CD14-positive monocyte (primary cell): Measurements from ENCODE around the gene C1QTNF1. TPM values are rescaled to one million over a fixed set of nuclear protein-coding genes. Genes with fewer than 3 reads are reported as not detected.

Experiments
- DNase-seq, 3 donors: peaks; one replicate each; pipeline ENCODE4 v3.0.0-alpha.2; 2011 to 2022
- H2AFZ ChIP-seq: 2 replicates; pipeline ENCODE4 v1.6.0; 2012; ENCODE audit warnings: mild to moderate bottlenecking, low read depth, low read length, inconsistent platforms; ENCODE audit not compliant: insufficient read depth, poor library complexity, severe bottlenecking
- H3K27ac ChIP-seq, 2 donors: 1 replicate in 1 of 2; 2 replicates in 1 of 2; pipeline ENCODE4 v1.5.1; 2012 to 2013; ENCODE audit warnings: low read length in 2 of 2, control low read depth in 1 of 2, inconsistent platforms in 1 of 2, low read depth in 1 of 2, mild to moderate bottlenecking in 1 of 2
- H3K27me3 ChIP-seq, 2 donors: one replicate each; pipeline versions ENCODE4 v1.6.0 to v1.6.1; 2011 to 2013; ENCODE audit warnings: low read length in 2 of 2; ENCODE audit not compliant: control insufficient read depth in 2 of 2, insufficient read depth in 2 of 2
- H3K36me3 ChIP-seq, 2 donors: replicated peaks in 1 of 2; 1 replicate in 1 of 2; 2 replicates in 1 of 2; pipeline versions ENCODE4 v1.5.1 to v1.6.1; 2012 to 2013; ENCODE audit warnings: low read length in 2 of 2, control low read depth in 1 of 2, inconsistent platforms in 1 of 2, mild to moderate bottlenecking in 1 of 2; ENCODE audit not compliant: insufficient read depth in 2 of 2, control insufficient read depth in 1 of 2
- H3K4me1 ChIP-seq, 2 donors: 1 replicate in 1 of 2; 2 replicates in 1 of 2; pipeline versions ENCODE4 v1.5.1 to v1.6.1; 2012 to 2013; ENCODE audit warnings: low read length in 2 of 2, control low read depth in 1 of 2, inconsistent platforms in 1 of 2, mild to moderate bottlenecking in 1 of 2, moderate library complexity in 1 of 2; ENCODE audit not compliant: insufficient read depth in 2 of 2, control insufficient read depth in 1 of 2
- H3K4me2 ChIP-seq: replicated peaks from 2 replicates; pipeline ENCODE3; 2012; ENCODE audit warnings: low read length, moderate library complexity, mild to moderate bottlenecking; ENCODE audit not compliant: poor library complexity, severe bottlenecking; ENCODE audit errors: extremely low read depth
- H3K4me3 ChIP-seq, 3 experiments: fragments of 200-600 bp in 1 of 3; sonication (generic) in 1 of 3; replicated peaks in 1 of 3; 1 replicate in 2 of 3; 2 replicates in 1 of 3; pipeline ENCODE4 v1.5.1; 2011 to 2013; ENCODE audit warnings: low read length in 3 of 3, mild to moderate bottlenecking in 3 of 3, control low read depth in 2 of 3, low read depth in 2 of 3, inconsistent platforms in 1 of 3, moderate library complexity in 1 of 3
- H3K79me2 ChIP-seq: 2 replicates; pipeline ENCODE4 v1.6.0; 2012; ENCODE audit warnings: mild to moderate bottlenecking, control low read depth, inconsistent platforms, low read length, moderate library complexity; ENCODE audit not compliant: insufficient read depth
- H3K9ac ChIP-seq: 2 replicates; pipeline ENCODE4 v1.6.0; 2017; ENCODE audit warnings: low read length, mild to moderate bottlenecking; ENCODE audit not compliant: insufficient read depth, poor library complexity, severe bottlenecking
- H3K9me3 ChIP-seq, 2 donors: replicated peaks in 1 of 2; 1 replicate in 1 of 2; 2 replicates in 1 of 2; pipeline versions ENCODE4 v1.5.1 to v1.6.1; 2012 to 2013; ENCODE audit warnings: low read length in 2 of 2, control low read depth in 1 of 2; ENCODE audit not compliant: control insufficient read depth in 1 of 2, insufficient read depth in 1 of 2
- H4K20me1 ChIP-seq: 2 replicates; pipeline ENCODE4 v1.6.0; 2012; ENCODE audit warnings: mild to moderate bottlenecking, low read length, control low read depth, moderate library complexity; ENCODE audit not compliant: insufficient read depth
- H3K27ac Mint-ChIP-seq, 7 donors: one replicate each; pipeline ENCODE4 v1.8.0; 2020; ENCODE audit warnings: mild to moderate bottlenecking in 7 of 7, mixed read lengths in 7 of 7, moderate library complexity in 6 of 7, inconsistent platforms in 2 of 7
- H3K27me3 Mint-ChIP-seq, 3 donors: one replicate each; pipeline ENCODE4 v1.8.0; 2021 to 2022; ENCODE audit warnings: low read depth in 3 of 3, mild to moderate bottlenecking in 3 of 3, mixed read lengths in 3 of 3, moderate library complexity in 3 of 3, inconsistent platforms in 1 of 3
- H3K36me3 Mint-ChIP-seq, 2 donors: one replicate each; pipeline ENCODE4 v1.8.0; 2020; ENCODE audit warnings: mixed read lengths in 2 of 2, inconsistent platforms in 1 of 2, mild to moderate bottlenecking in 1 of 2
- H3K4me1 Mint-ChIP-seq: one replicate; pipeline ENCODE4 v1.8.0; 2020; ENCODE audit warnings: mild to moderate bottlenecking, mixed read lengths
- H3K4me3 Mint-ChIP-seq, 2 donors: one replicate each; pipeline ENCODE4 v1.8.0; 2020; ENCODE audit warnings: mild to moderate bottlenecking in 2 of 2, mixed read lengths in 2 of 2, moderate library complexity in 1 of 2
- H3K9me3 Mint-ChIP-seq, 7 donors: one replicate each; pipeline ENCODE4 v1.8.0; 2020 to 2022; ENCODE audit warnings: mixed read lengths in 7 of 7, mild to moderate bottlenecking in 6 of 7, moderate library complexity in 6 of 7, inconsistent platforms in 2 of 7
- CTCF ChIP-seq: fragments of 200-600 bp; IDR thresholded peaks from one replicate; pipeline ENCODE4 v1.8.0; 2022; ENCODE audit warnings: antibody characterized with exemption, mild to moderate bottlenecking
- WGBS: methylation state at CpG from one replicate; pipeline ENCODE4 v1.1.5; 2013; ENCODE audit warnings: missing lambda C conversion rate; ENCODE audit not compliant: insufficient coverage; 5-methylcytosine and 5-hydroxymethylcytosine counted together
- intact Hi-C, 2 donors: fragments of 100-400 bp; cut with micrococcal nuclease; formaldehyde crosslinking; loops; one replicate each; pipeline versions ENCODE4 v1.15.0 to v1.15.1; 2023
- polyA plus RNA-seq, 3 donors: library from polyadenylated mRNA; depleted of rRNA in 1 of 3; unstranded in 2 of 3; stranded (reverse) in 1 of 3; fragments of 300-500 nt in 2 of 3; fragments of >200 nt in 1 of 3; fragmentation: Illumina TruSeq in 2 of 3; gene quantifications; 1 replicate in 2 of 3; 2 replicates in 1 of 3; pipeline ENCODE4 v1.2.3, GENCODE V29; 2012 to 2021

Gene C1QTNF1
- polyA plus RNA-seq, 3 donors, result not detected

DNA sequence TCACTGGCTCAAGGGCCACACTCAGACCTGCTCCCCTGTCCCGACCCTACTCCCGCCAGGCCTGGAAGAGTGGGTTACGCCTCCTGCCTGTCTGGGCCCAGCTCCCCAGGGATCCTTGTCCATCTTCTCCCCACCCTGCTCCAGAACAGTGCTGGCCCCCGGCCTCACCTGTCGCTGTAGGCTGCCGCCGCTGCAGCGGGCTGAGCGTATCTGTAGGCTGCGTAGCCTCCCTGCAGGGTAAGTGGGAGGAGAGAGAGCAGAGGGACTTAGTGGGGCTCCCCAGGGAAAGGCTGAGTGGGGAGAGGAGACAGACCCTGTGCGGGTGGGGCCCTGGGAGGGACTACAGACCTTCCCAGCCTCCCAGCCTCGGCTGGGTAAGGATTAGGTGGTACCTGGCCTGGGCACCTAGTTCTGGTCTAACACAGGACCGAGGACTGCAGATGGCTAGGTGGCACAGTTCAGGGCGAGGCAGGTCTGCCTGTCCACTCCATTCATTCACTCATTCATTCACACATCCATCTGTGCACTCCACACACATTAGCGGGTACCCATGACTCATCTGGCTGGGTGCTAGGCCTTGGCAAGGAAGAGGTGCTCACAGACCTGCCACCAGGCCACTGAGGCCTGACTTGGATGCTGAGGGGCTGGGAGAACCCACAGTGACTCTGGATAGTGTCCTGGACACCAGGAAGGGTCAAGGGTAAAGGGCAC lies 71.5 kb downstream of the C1QTNF1 start:
- H3K36me3 Mint-ChIP-seq, result no peaks in the 10 kb centered on the region
- Histone ChIP-seq H3K27me3 (peaks cover 0 to 40% of the 10 kb centered on the region in 2 donors), H3K36me3 (no peaks in the 10 kb centered on the region), H3K27ac (no peak overlapping the region), H3K4me3 (no peak overlapping the region), H3K9me3 (no peaks in the 10 kb centered on the region), H3K79me2 (no peaks in the 10 kb centered on the region), H4K20me1 (no peaks in the 10 kb centered on the region), H2AFZ (no peak overlapping the region), H3K4me2 (no peak overlapping the region), H3K4me1 (no peaks in the 10 kb centered on the region), H3K9ac (no peak overlapping the region)
- DNase-seq, result no peak
- TF ChIP-seq CTCF, result no peak
- no peaks in the 10 kb centered on the region for H3K4me1 Mint-ChIP-seq
- H3K27me3 Mint-ChIP-seq, result peaks cover 27 to 62% (median 35%) of the 10 kb centered on the region in 3 donors
- H3K4me3 Mint-ChIP-seq, result no peak overlapping the region
- no peak overlapping the region for H3K27ac Mint-ChIP-seq
- peaks cover 0 to 9% (median 0%) of the 10 kb centered on the region in 7 donors for H3K9me3 Mint-ChIP-seq
- intact Hi-C loops, result no loop called here
- WGBS, result 87% methylated on average over 4 of the region's 15 CpGs

- WGBS, result no CpG with 5 or more reads among the region's 16 CpGs
- DNase-seq, result no peak
- H3K4me1 ChIP-seq, result no peaks in the 10 kb centered on the region
- peaks cover 27 to 62% (median 39%) of the 10 kb centered on the region in 3 donors for H3K27me3 Mint-ChIP-seq
- H3K9ac ChIP-seq, result no peak overlapping the region
- no peak overlapping the region for H3K27ac ChIP-seq
- TF ChIP-seq CTCF, result no peak
- H3K4me3 ChIP-seq, result no peak overlapping the region
- H3K4me3 Mint-ChIP-seq, result peak overlapping the region in 1 of 2 donors; percentile 2
- H2AFZ ChIP-seq, result no peak overlapping the region
- H3K9me3 Mint-ChIP-seq, result peaks cover 0 to 9% (median 0%) of the 10 kb centered on the region in 7 donors
- no peaks in the 10 kb centered on the region for H3K79me2 ChIP-seq
- no peaks in the 10 kb centered on the region for H3K9me3 ChIP-seq
- no peaks in the 10 kb centered on the region for H3K36me3 ChIP-seq
- H4K20me1 ChIP-seq, result no peaks in the 10 kb centered on the region
- peaks cover 0 to 40% of the 10 kb centered on the region in 2 donors for H3K27me3 ChIP-seq
- no peaks in the 10 kb centered on the region for H3K36me3 Mint-ChIP-seq
- intact Hi-C loops, result no loop called here
- H3K4me2 ChIP-seq, result no peak overlapping the region
- no peak overlapping the region for H3K27ac Mint-ChIP-seq
- no peaks in the 10 kb centered on the region for H3K4me1 Mint-ChIP-seq
Observed at GRCh38 chr17:79096477-79096876, 72.5 kb downstream of the C1QTNF1 start.
